ENCODE measurements around the gene FAH.

FAH gene

GRCh38 chr15:80202016-80202315 lies 49.2 kb downstream of the FAH start:
- no peaks in the 10 kb centered on the region for H3K36me3 ChIP-seq (ENCODE audit: low read depth)
- no peaks in the 10 kb centered on the region for H3K27me3 ChIP-seq (ENCODE audit: insufficient read depth, poor library complexity, severe bottlenecking)
- H3K4me1 ChIP-seq (ENCODE audit: insufficient read depth, poor library complexity, severe bottlenecking), result peaks cover 13% of the 10 kb centered on the region
- no peak for DNase-seq (ENCODE audit: low spot score)
- H3K27ac ChIP-seq (ENCODE audit: poor library complexity, severe bottlenecking), result no peak overlapping the region
- no peak for ATAC-seq (ENCODE audit: low read depth)
- no peaks in the 10 kb centered on the region for H3K9me3 ChIP-seq (ENCODE audit: severe bottlenecking)
- H3K4me3 ChIP-seq (ENCODE audit: severe bottlenecking), result no peak overlapping the region
- no peak for TF ChIP-seq CTCF (IDR thresholded peaks at IDR 0.05; ENCODE audit: poor library complexity, severe bottlenecking)

GRCh38 chr15:80202641-80203360 lies 50.0 kb downstream of the FAH start:
- Histone ChIP-seq H3K27ac (ENCODE audit: poor library complexity, severe bottlenecking) (no peak overlapping the region), H3K4me3 (ENCODE audit: severe bottlenecking) (no peak overlapping the region), H3K36me3 (ENCODE audit: low read depth) (no peaks in the 10 kb centered on the region), H3K27me3 (ENCODE audit: insufficient read depth, poor library complexity, severe bottlenecking) (no peaks in the 10 kb centered on the region), H3K4me1 (ENCODE audit: insufficient read depth, poor library complexity, severe bottlenecking) (peaks cover 16% of the 10 kb centered on the region), H3K9me3 (ENCODE audit: severe bottlenecking) (no peaks in the 10 kb centered on the region)
- DNase-seq (ENCODE audit: low spot score) (no peak), ATAC-seq (ENCODE audit: low read depth) (peak; percentile 97)
- no peak for TF ChIP-seq CTCF (IDR thresholded peaks at IDR 0.05; ENCODE audit: poor library complexity, severe bottlenecking)

DNA sequence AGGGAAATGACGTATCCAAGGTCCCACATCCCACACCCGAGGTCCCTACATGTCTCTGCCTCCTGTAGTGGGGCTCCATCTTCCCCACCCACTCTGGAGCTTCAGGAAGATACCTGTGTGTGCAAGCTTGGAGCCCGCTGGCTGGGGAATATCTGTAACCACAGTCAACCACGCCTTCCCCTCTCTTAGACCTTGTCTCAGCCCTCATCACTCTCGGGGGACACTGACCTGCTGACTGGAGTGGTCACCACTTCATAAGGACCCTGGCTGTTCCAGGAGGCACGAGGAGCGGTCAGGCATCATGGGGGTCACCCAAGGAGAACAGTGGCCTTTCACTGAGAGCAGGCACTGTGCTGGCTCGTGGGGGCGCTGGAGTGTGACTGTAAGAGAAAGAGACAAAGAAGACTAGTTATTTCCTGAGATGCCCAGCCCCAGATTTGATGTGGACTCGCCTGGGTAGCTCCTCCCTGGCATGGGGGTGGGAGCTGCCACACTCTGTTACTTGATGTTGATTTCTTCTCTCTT lies 50.6 kb downstream of the FAH start:
- peaks cover 21% of the 10 kb centered on the region for H3K4me1 ChIP-seq (ENCODE audit: insufficient read depth, poor library complexity, severe bottlenecking)
- H3K36me3 ChIP-seq (ENCODE audit: low read depth), result no peaks in the 10 kb centered on the region
- no peak for TF ChIP-seq CTCF (IDR thresholded peaks at IDR 0.05; ENCODE audit: poor library complexity, severe bottlenecking)
- H3K27me3 ChIP-seq (ENCODE audit: insufficient read depth, poor library complexity, severe bottlenecking), result no peaks in the 10 kb centered on the region
- H3K27ac ChIP-seq (ENCODE audit: poor library complexity, severe bottlenecking), result no peak overlapping the region
- no peak overlapping the region for H3K4me3 ChIP-seq (ENCODE audit: severe bottlenecking)
- H3K9me3 ChIP-seq (ENCODE audit: severe bottlenecking), result no peaks in the 10 kb centered on the region
- ATAC-seq (ENCODE audit: low read depth) (no peak), DNase-seq (ENCODE audit: low spot score) (no peak)

GRCh38 chr15:80204231-80204630 lies 51.4 kb downstream of the FAH start:
- Histone ChIP-seq H3K4me3 (ENCODE audit: severe bottlenecking) (no peak overlapping the region), H3K9me3 (ENCODE audit: severe bottlenecking) (no peaks in the 10 kb centered on the region)
- ATAC-seq (ENCODE audit: low read depth), result no peak

More at GRCh38 chr15:80204231-80204630, 51.4 kb downstream of the FAH start:
- no peak for TF ChIP-seq CTCF (IDR thresholded peaks at IDR 0.05; ENCODE audit: poor library complexity, severe bottlenecking)
- Histone ChIP-seq H3K36me3 (ENCODE audit: low read depth) (no peaks in the 10 kb centered on the region), H3K4me1 (ENCODE audit: insufficient read depth, poor library complexity, severe bottlenecking) (peaks cover 21% of the 10 kb centered on the region), H3K27me3 (ENCODE audit: insufficient read depth, poor library complexity, severe bottlenecking) (no peaks in the 10 kb centered on the region), H3K27ac (ENCODE audit: poor library complexity, severe bottlenecking) (no peak overlapping the region)
- no peak for DNase-seq (ENCODE audit: low spot score)
